Activated CD4-positive, CD25-positive, alpha-beta regulatory T cell treated with anti-CD3 and anti-CD28 coated beads, Interleukin-2, amount 50 U/mL, for 24 hours (primary cell): ENCODE data around the gene AGPAT1.
"Not testable (repeated sequence)": the region's sequence is repeated elsewhere in the genome, so short reads cannot be mapped to it uniquely, and the experiment has no call there.

ENCODE experiments used
- ATAC-seq, 2 donors: fragments of 150-1000 bp; cut with Tn5 transposase; one replicate each; pipeline ENCODE4 v1.10.0; 2021; ENCODE audit warnings: mild to moderate bottlenecking in 1 of 2, moderate library complexity in 1 of 2

AGPAT1 gene

GRCh38 chr6:32175711-32176475, at the start of gene AGPAT1:
Gene AGPAT1 (minus strand): TSS chr6:32176084. CDS start chr6:32171496, 4,588 bp downstream.
- peak; percentile 49 to 50 for ATAC-seq

GRCh38 chr6:32224696-32225095, 48.8 kb upstream of the AGPAT1 start:
- peak in 1 of 2 donors; percentile 35 for ATAC-seq

GRCh38 chr6:32223258-32224235, 47.7 kb upstream of the AGPAT1 start, which contains the start of gene NOTCH4:
Gene NOTCH4 (minus strand): TSS chr6:32224067. CDS start chr6:32223928, 139 bp downstream.
- no peak for ATAC-seq

GRCh38 chr6:32222333-32223230, 46.7 kb upstream of the AGPAT1 start:
- ATAC-seq = no peak

GRCh38 chr6:32220021-32220420, 44.1 kb upstream of the AGPAT1 start:
- no peak for ATAC-seq

- ATAC-seq = no peak
These were observed 42.3 kb upstream of the AGPAT1 start for GRCh38 chr6:32218167-32218566.

- ATAC-seq = no peak
These were observed 41.1 kb upstream of the AGPAT1 start for GRCh38 chr6:32216998-32217397.

- ATAC-seq = no peak
These were observed 40.4 kb upstream of the AGPAT1 start for GRCh38 chr6:32216285-32216684.

- no peak for ATAC-seq
These were observed 39.7 kb upstream of the AGPAT1 start for GRCh38 chr6:32215617-32216016.

GRCh38 chr6:32214126-32214525, 38.2 kb upstream of the AGPAT1 start:
- no peak for ATAC-seq

GRCh38 chr6:32213649-32214048, 37.8 kb upstream of the AGPAT1 start:
- ATAC-seq = no peak

- ATAC-seq = no peak
These were observed 36.3 kb upstream of the AGPAT1 start for GRCh38 chr6:32212076-32212760.

- not testable (repeated sequence) for ATAC-seq
These were observed 35.5 kb upstream of the AGPAT1 start for GRCh38 chr6:32211432-32211831.

- no peak for ATAC-seq
These were observed 34.3 kb upstream of the AGPAT1 start for GRCh38 chr6:32210191-32210601.

- ATAC-seq = no peak
These were observed 33.1 kb upstream of the AGPAT1 start for GRCh38 chr6:32208996-32209395.

GRCh38 chr6:32204268-32204715, 28.4 kb upstream of the AGPAT1 start:
- no peak for ATAC-seq

GRCh38 chr6:32203426-32204267, 27.8 kb upstream of the AGPAT1 start:
- ATAC-seq = no peak

GRCh38 chr6:32202186-32202585, 26.3 kb upstream of the AGPAT1 start:
- ATAC-seq = no peak

GRCh38 chr6:32200711-32201475, 25.0 kb upstream of the AGPAT1 start:
- ATAC-seq = no peak

- no peak for ATAC-seq
These were observed 23.0 kb upstream of the AGPAT1 start for GRCh38 chr6:32198866-32199265.
